ENCODE measurements around the gene SLC38A10.

SLC38A10 gene

DNA sequence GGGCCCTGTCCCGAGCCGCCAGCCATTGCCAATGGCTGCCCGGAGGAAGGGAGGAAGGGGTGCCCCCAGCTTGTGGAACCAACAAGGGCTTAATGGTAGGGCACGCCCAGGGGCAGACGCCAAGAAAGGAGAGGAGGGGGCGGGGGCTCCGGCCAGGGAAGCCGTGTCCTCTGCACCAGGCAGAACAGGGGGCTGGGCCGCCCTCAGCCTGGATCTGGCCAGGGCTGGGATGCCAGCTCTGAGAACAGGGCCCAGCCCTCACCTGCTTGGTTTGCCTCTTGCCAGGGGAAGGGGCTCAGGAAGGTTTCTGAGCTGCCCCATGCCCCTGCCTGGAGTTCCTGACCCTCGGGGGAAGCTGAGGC is 35.8 kb upstream of the SLC38A10 start:
- DNase-seq, result no peak

DNA sequence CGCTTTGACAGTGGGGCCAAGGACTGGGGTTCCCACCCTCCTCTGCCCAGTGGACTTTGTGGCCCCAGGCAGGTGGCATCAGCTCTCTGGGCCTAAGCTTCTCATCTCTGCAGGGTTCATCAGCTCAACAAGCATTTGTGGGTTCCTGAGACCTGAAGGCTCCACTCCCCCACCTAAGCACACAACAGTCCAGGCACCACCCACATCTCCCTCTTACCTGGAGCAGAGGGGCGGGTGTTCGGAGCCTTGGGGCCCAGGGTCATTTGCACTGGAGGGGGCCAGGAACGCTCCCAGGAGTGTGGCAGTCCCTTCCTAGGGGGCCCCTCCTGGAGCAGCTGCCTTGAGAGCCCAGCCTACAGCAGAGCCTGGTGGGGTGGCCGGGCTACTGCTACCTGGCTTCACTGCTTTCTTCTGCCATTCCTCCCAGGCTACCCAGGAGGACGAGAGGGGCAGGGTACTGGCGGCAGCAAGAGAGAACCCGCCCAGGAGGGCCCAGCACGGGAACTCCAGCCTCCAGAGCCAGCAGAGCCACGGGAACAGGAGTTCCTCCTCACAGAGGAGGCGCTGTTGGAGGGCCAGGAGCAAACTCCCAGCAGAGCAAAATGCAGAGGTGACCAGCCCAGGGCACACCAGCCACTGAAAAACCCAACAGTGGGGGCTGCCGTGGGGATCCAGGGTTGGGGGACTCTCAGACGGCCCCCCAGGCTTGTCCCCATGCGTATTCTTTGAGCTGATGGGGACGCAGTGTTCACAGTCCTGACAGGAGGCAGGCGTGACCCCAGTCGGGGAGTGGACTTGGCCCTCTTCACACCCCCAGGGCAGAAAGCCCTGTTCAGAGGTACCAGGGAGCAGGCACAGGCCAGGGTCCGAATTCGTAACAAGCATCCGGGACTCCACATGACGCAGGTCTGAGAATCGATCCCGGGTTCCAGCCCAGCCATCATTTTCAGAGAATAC is 35.1 kb upstream of the SLC38A10 start:
- DNase-seq, result no peak

DNA sequence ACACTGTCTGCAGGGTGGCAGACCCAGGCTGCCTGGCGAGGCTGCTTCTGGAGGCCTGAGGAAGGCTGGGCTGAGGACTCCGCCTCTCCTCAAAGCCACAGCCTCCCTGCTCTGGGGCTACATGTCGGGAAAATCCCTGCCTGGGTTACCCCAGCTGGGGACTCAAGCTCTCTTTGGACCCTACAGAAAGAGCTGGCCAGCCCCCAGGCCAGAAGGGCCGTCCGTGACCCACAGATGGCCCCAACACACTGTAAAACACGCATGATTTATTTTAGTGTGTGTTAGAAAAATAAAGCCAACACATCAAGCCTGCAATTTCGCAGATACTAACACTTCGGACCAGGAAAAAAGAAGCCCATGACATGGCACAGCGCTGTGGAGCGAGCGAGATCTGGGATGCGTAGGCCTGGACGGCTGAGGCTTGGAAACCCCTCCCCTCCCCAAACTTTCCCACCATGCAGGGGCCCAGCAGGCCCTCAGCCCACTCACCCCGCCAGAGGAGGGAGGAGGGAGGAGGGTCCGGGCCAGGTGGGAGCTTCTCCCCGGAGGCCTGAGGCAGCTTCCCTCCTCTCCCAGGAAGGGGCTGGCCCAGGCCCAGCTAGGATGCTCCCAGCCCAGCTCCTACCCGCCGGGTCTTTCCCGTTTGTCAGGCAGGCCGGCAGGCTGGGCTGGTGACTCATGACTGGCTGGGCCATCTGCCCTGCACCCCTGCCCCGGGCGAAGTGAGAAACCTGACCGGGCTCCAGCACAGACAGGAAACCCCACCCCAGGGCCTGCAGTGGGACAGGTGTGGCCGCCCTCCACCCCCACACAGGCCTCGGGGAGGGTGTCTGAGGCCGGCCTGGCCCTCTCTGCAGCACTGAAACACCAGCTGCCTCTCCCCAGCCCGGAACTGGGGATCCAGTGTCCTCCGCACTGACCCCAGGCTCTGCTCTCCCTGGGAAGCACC is 34.1 kb upstream of the SLC38A10 start:
- peak in 1 of 14 donors; percentile 66 for DNase-seq

GRCh38 chr17:81328489-81328888 is 33.4 kb upstream of the SLC38A10 start:
- DNase-seq, result no peak

GRCh38 chr17:81325714-81326358 is 30.7 kb upstream of the SLC38A10 start:
- no peak for DNase-seq

DNA sequence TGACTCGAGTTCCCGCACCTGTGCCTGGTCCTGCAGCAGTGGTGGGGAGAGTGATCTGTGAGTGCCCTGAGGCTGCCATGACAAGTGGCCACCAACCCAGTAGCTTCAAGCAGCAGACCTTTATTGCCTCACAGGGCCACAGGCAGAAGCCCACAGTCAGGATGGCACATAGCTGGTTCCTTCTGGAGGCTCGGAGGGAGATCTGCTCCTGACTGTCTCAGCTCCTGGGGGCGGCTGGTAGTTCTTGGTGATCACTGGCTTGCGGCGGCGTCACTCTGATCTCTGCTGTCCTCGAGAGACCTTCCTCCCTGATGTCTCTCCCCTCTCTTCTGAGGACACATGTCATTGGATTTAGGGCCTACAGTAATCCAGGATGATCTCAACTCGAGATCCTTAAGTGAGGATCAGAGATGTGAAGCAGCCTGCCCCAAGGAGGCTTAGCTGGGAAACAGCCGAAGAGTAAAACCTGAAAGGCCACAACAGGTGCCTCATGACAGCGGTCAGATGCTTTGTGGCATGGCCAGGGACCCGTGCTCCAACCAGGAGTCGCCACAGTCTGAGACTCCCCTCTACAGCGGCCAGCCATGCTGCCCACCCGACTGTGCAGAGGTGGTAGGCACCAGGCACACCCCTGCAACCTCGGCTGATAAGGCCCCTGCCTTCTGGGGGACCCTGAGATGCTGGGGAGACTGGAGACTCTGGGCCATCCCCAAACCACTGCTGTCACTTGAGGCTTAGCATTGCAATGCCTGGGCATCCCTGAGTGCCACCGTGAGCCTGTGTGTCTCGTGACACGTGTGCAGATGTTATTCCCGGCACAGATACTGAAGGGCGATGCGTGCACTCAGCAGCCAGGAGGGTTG is 30.0 kb upstream of the SLC38A10 start:
- no peak for DNase-seq

DNA sequence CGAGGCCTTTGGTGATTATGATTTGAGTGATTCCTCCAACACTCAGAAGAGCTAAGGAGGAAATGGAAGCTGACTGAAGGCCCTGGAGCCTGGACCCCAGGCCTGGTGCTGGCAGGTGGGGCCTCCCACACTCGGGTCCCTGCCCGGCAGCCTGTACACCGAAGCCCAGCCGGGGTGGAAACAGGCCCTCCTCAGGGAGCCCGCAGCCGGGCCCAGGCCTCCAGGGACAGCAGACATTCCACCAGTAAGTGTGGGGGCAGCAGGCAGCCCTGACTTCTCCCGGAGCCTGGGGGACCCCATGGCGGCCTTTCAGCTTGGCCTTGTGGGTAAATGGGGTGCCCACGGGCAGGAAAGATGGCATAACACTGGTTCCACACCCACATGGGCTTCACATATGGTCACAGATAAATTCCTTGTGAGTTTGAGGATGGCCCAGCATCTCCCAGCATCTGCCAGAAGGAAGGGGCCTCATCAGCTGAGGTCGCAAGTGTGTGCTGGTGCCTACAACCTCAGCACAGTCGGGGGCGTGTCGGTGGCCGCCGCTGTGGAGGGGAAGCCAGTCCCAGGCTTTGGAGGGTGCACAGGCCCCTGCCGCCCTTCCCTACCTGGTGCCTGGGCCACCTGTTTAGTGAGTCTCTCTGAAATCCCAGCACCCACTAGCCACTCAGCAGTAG is 29.2 kb upstream of the SLC38A10 start:
- no peak for DNase-seq

DNA sequence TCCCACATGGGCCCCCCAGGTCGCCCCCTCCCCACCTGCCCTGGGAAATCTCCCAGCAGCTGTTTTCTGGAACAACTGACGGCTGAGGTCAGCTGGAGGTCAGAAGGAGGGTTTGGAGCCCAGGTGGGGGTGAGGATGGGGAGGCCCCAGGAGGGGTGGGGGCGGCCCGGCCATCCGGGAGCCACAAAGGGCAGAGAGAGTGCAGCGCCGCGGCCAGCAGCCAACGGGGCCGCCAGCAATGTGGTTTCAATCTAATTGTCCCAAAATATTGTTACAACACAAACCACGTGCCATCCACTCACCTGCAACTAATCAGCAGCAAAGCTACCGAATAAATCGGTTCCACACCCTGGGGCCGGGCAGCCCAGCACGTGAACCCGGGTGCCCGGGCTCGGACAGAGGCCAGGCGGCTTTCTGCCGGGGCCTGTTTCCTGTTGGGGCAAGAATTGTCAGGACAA is 28.3 kb upstream of the SLC38A10 start:
- no peak for DNase-seq

DNA sequence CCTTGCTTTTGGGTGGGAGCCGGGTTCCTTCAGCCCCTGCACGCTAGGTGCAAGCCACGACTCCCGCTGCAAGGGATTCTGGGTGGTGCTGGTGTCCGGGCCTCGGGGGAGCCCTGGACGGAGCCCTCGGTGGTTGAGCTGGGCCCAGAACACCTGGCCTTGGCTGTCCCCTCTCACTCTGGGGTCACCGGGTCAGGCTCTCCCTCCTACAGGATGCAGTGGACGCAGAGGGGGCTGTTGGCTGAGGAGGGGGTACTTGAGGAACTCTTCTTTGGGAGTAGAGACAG is 27.9 kb upstream of the SLC38A10 start:
- DNase-seq, result no peak

DNA sequence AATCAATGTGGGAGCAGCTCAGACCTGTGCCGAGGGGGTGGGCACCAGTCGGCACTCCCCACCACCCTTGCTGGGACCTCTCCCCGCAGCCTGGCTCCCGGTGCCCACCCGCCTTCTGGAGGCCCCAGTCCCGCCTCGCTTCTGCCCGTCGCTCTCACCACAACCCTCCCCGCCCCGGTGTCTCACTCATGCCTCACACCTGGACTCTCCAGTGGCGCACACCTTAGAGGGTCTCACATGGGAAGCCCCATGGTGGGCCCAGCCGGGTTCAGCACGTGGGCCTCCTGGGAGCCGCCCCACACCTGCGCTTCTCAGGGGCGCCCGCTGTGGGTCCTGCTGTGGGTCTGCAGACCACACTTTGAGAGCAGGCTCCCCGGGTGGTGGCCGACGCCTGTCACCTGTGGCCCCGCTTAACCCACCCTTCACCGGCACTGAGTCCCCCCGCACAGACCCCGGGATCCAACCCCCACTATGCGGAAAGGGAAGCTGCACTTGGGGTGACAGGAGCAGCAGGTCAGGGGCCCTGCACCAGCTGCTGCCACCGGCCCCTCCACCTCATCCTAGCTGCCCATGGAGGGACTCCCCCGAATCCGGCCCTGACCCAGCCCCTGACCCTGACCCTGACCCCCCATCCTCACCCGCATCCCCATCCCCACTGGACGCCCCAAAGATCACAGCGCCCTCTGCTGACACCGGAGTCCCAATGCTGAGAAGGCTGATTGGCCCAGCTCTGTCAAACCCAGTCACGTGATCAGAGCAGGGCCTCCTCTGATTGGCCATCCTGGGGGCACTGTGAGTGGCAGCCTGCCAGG is 27.4 kb upstream of the SLC38A10 start:
- DNase-seq, result no peak

DNA sequence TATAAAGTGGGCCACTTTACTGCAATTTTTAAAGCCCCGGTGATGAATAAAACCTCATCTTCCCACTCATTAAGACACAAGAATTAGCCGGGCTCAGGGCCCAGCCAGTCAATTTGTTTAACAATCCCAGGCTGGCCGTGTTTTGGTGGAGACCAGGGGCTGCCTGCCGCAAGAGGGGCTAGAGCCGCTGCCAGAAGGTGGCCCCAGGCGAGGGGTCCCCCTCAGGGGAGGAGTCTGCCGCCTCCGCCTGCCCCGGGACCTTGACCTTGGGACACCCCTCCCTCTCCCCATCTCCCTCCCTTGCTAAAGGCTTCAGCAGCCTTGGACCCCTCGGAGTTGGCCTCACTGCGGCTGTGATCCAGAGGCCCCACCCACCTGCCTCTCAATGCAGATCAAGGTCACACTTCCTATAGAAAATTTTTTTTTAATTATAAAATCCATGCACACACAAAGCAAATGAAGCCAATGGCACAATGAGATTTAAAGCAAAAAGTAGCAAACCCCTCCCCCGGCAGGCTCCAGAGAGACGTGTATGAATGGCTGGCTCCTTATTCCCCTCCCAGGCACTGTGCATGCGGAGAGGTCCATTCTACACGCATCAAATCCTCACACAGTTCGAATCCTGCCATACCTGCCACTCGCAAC is 23.0 kb upstream of the SLC38A10 start:
- no peak for DNase-seq

DNA sequence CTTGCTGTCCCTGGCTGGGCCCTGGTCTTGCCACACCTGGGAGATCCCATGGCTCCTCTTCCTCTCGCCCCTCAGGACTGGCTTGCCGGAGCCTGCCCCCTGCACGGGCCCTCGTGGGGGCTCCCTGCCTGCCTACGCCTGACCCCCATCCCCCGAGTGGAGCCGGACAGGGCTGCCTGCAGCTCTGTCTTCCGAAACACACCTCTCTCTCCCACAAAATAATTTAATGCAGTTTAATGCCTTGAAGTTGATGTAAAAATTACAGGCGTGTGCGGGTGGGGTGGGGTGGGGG is 22.4 kb upstream of the SLC38A10 start:
- no peak for DNase-seq

DNA sequence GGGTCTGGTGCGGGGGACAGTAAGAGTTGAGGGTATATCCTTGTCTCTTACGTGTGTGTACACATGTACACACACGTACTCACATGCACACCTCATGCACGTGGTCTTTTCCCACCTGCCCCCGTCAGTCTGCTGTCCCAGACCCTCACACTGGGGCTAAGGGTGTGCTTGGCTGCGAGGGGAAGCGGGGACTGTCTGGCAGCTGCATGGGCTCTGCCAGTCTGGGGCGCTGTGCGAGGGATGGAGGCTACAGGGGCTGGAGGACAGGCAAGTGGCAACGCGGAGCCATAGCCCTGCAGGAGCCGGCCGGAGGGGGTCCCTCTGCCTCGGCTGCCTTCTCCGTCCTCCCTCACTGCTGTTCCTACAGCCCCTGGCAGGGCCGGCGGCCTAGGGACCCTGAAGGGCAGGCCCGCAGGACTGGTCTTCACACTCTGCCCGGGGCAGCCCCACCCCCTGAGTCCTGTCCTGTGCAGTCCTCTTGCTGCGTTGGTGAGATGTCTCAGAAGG is 20.8 kb upstream of the SLC38A10 start:
- DNase-seq, result no peak

GRCh38 chr17:81315129-81315884 is 20.2 kb upstream of the SLC38A10 start:
- DNase-seq, result peak in 7 of 14 donors; percentile 20 to 62 (median 34)

- no peak for DNase-seq
Measured at GRCh38 chr17:81314398-81315081, 19.4 kb upstream of the SLC38A10 start.

DNA sequence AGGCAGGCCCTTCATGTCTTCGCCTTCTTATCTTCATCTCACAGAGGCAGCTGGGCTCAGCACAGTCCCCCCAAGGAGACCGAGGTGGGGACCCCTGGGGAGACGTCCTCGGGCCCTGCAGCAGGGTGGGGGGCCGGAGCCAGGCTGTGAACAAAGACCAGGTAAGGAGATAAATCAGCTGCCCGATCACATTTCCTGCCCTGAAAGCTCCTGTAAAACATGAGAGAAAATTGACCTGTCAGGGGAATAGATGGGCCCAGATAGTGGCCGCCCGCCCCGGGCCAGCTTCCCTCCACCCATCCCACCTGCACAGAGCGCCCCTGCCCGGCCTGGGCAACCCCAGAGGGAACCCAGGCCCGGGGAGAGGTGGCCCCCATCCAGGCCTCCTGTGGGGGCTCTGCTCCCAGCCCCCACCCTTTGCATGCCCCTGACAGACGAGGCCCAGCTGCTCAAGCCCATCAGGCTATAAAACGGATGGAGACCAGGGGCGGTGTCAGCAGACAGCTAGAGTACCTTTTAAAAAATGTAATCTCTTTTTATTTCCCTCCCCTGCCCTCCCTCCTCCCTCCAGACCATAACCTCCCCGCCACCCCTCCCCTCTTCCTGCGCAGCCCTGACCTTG is 18.8 kb upstream of the SLC38A10 start:
- no peak for DNase-seq

- no peak for DNase-seq
Measured at GRCh38 chr17:81312624-81313325, 17.7 kb upstream of the SLC38A10 start.
